B cell (primary cell): ENCODE data around the gene DLGAP4. TPM values are rescaled to one million over a fixed set of nuclear protein-coding genes. Genes with fewer than 3 reads are reported as not detected.

Experiments
- ATAC-seq: fragments of 200-7000 bp; cut with Tn5 transposase; one replicate; pipeline ENCODE4 v1.10.0; 2021; ENCODE audit warnings: low read depth, mild to moderate bottlenecking, moderate number of reproducible peaks, moderate library complexity
- CTCF ChIA-PET: fragments of 350-600 bp; sonication (Branson Sonifier 250); formaldehyde crosslinking; loops from one replicate; lab custom pipeline; 2021; ENCODE audit warnings: antibody characterized with exemption, inconsistent platforms; lab: Charles Lee
- POLR2A ChIA-PET: fragments of 350-600 bp; sonication (Branson Sonifier 250); formaldehyde crosslinking; loops from one replicate; lab custom pipeline; 2021; ENCODE audit warnings: antibody characterized with exemption; lab: Charles Lee
- DNase-seq: peaks from one replicate; pipeline ENCODE4 v3.0.0; 2013
- H2AFZ ChIP-seq: 2 replicates; pipeline ENCODE4 v1.6.1; 2012; ENCODE audit warnings: mild to moderate bottlenecking, low read depth, low read length; ENCODE audit not compliant: insufficient read depth, poor library complexity, severe bottlenecking
- H3K27ac ChIP-seq, 2 donors: 1 replicate in 1 of 2; 2 replicates in 1 of 2; pipeline ENCODE4 v1.5.1; 2012 to 2013; ENCODE audit warnings: low read length in 2 of 2, mild to moderate bottlenecking in 2 of 2, moderate library complexity in 1 of 2
- H3K27me3 ChIP-seq, 4 experiments: fragments of 200-600 bp in 1 of 4; sonication (generic) in 1 of 4; replicated peaks in 1 of 4; 1 replicate in 2 of 4; 2 replicates in 2 of 4; pipeline versions ENCODE4 v1.6.1 to v1.7.0; 2013 to 2016; ENCODE audit warnings: low read length in 3 of 4, mild to moderate bottlenecking in 2 of 4, mixed read lengths in 1 of 4, moderate library complexity in 1 of 4; ENCODE audit not compliant: insufficient read depth in 4 of 4, control insufficient read depth in 3 of 4; ENCODE audit errors: control extremely low read depth in 1 of 4
- H3K36me3 ChIP-seq, 2 experiments: replicated peaks in 1 of 2; 1 replicate in 1 of 2; 2 replicates in 1 of 2; pipeline versions ENCODE4 v1.6.1 to v1.7.1; 2013; ENCODE audit warnings: low read length in 1 of 2; ENCODE audit not compliant: insufficient read depth in 2 of 2, control insufficient read depth in 1 of 2; ENCODE audit errors: control extremely low read depth in 1 of 2, extremely low read depth in 1 of 2
- H3K4me1 ChIP-seq, 2 donors: fragments of 200-600 bp in 1 of 2; sonication (generic) in 1 of 2; 1 replicate in 1 of 2; 2 replicates in 1 of 2; pipeline versions ENCODE4 v1.5.1 to v1.6.1; 2013 to 2017; ENCODE audit warnings: low read length in 2 of 2; ENCODE audit not compliant: control insufficient read depth in 2 of 2, insufficient read depth in 2 of 2
- H3K4me2 ChIP-seq: replicated peaks from 2 replicates; pipeline ENCODE3; 2012; ENCODE audit warnings: mild to moderate bottlenecking, low read depth, low read length; ENCODE audit not compliant: poor library complexity, severe bottlenecking
- H3K4me3 ChIP-seq, 5 experiments: fragments of 200-600 bp in 1 of 5; sonication (generic) in 1 of 5; 1 replicate in 3 of 5; 2 replicates in 2 of 5; pipeline versions ENCODE4 v1.5.1 to v1.7.0; 2011 to 2016; ENCODE audit warnings: low read length in 4 of 5, mild to moderate bottlenecking in 4 of 5, low read depth in 2 of 5, control low read depth in 1 of 5, moderate library complexity in 1 of 5; ENCODE audit not compliant: insufficient read depth in 1 of 5; ENCODE audit errors: control extremely low read depth in 1 of 5, extremely low read depth in 1 of 5
- H3K79me2 ChIP-seq: fragments of 200-600 bp; sonication (generic); one replicate; pipeline ENCODE4 v1.6.0; 2016; ENCODE audit warnings: low read length; ENCODE audit not compliant: control insufficient read depth, insufficient read depth
- H3K9ac ChIP-seq: fragments of 200-600 bp; sonication (generic); 2 replicates; pipeline ENCODE4 v1.6.1; 2017; ENCODE audit warnings: mild to moderate bottlenecking, low read length, moderate library complexity
- H3K9me3 ChIP-seq, 3 donors: one replicate each; pipeline versions ENCODE4 v1.6.1 to v1.7.1; 2013; ENCODE audit warnings: low read length in 2 of 3; ENCODE audit not compliant: control insufficient read depth in 2 of 3, insufficient read depth in 1 of 3; ENCODE audit errors: control extremely low read depth in 1 of 3
- H4K20me1 ChIP-seq: 2 replicates; pipeline ENCODE4 v1.6.0; 2012; ENCODE audit warnings: mild to moderate bottlenecking, low read length; ENCODE audit not compliant: insufficient read depth, control insufficient read depth, poor library complexity, severe bottlenecking
- H3K27ac Mint-ChIP-seq: one replicate; pipeline ENCODE4 v1.8.0; 2021; ENCODE audit warnings: mixed read lengths
- H3K27me3 Mint-ChIP-seq: one replicate; pipeline ENCODE4 v1.8.0; 2021; ENCODE audit warnings: mixed read lengths
- H3K4me1 Mint-ChIP-seq: one replicate; pipeline ENCODE4 v1.8.0; 2021; ENCODE audit warnings: mixed read lengths
- H3K4me3 Mint-ChIP-seq: one replicate; pipeline ENCODE4 v1.8.0; 2021; ENCODE audit warnings: mixed read lengths
- H3K9me3 Mint-ChIP-seq: one replicate; pipeline ENCODE4 v1.8.0; 2022; ENCODE audit warnings: mixed read lengths; ENCODE audit not compliant: insufficient read depth
- EZH2 ChIP-seq: IDR thresholded peaks from 2 replicates; pipeline ENCODE4 v1.6.1; 2012; ENCODE audit warnings: borderline replicate concordance, low read depth, mild to moderate bottlenecking, moderate library complexity, low read length; ENCODE audit not compliant: insufficient read depth, poor library complexity, severe bottlenecking
- WGBS: methylation state at CpG from one replicate; pipeline ENCODE4 v1.1.5; 2013; ENCODE audit warnings: missing lambda C conversion rate; ENCODE audit not compliant: insufficient coverage; 5-methylcytosine and 5-hydroxymethylcytosine counted together
- intact Hi-C: fragments of 100-400 bp; cut with micrococcal nuclease; formaldehyde crosslinking; loops from one replicate; pipeline ENCODE4 v1.10.0; 2022
- polyA plus RNA-seq: library from polyadenylated mRNA; depleted of rRNA; stranded (reverse); fragments of >200 nt; gene quantifications from 2 replicates; pipeline ENCODE4 v1.2.3, GENCODE V29; 2012
- total RNA-seq, 2 donors: library from RNA; stranded (reverse); fragments of 120-200 nt in 1 of 2; gene quantifications; 1 replicate in 1 of 2; 2 replicates in 1 of 2; pipeline versions ENCODE4 v1.2.3 to v1.2.4, GENCODE V29; 2013 to 2022
- TF ChIP-seq, protein P1 (sequence below): fragments of 200-600 bp; IDR thresholded peaks from one replicate; pipeline ENCODE4 v1.8.0; 2022; ENCODE audit warnings: antibody characterized with exemption, mild to moderate bottlenecking

The DLGAP4 gene
- total and polyA plus RNA-seq, 2 donors (not counting 1 experiment from before 2014, with no cell fraction given) = 68.8 to 87.8 TPM

GRCh38 chr20:36479938-36480337, 173.8 kb downstream of the DLGAP4 start:
- Histone ChIP-seq H3K4me2 (no peak overlapping the region), H3K36me3 (peaks cover 0 to 23% of the 10 kb centered on the region in 2 experiments), H4K20me1 (peaks cover 80% of the 10 kb centered on the region), H3K27ac (no peak overlapping the region), H3K9ac (no peak overlapping the region), H3K9me3 (no peaks in the 10 kb centered on the region), H2AFZ (no peak overlapping the region), H3K27me3 (no peaks in the 10 kb centered on the region), H3K4me1 (peaks cover 0 to 11% of the 10 kb centered on the region in 2 donors), H3K79me2 (peaks cover 94% of the 10 kb centered on the region), H3K4me3 (no peak overlapping the region)
- no peak overlapping the region for H3K27ac Mint-ChIP-seq
- ChIA-PET POLR2A (no interaction called here), CTCF (no interaction called here)
- no peaks in the 10 kb centered on the region for H3K27me3 Mint-ChIP-seq
- no peak for ATAC-seq
- DNase-seq = no peak
- intact Hi-C loops = no loop called here
- TF ChIP-seq EZH2 = no peak
- TF ChIP-seq, protein P1, sequence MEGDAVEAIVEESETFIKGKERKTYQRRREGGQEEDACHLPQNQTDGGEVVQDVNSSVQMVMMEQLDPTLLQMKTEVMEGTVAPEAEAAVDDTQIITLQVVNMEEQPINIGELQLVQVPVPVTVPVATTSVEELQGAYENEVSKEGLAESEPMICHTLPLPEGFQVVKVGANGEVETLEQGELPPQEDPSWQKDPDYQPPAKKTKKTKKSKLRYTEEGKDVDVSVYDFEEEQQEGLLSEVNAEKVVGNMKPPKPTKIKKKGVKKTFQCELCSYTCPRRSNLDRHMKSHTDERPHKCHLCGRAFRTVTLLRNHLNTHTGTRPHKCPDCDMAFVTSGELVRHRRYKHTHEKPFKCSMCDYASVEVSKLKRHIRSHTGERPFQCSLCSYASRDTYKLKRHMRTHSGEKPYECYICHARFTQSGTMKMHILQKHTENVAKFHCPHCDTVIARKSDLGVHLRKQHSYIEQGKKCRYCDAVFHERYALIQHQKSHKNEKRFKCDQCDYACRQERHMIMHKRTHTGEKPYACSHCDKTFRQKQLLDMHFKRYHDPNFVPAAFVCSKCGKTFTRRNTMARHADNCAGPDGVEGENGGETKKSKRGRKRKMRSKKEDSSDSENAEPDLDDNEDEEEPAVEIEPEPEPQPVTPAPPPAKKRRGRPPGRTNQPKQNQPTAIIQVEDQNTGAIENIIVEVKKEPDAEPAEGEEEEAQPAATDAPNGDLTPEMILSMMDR = no peak
- H3K4me1 Mint-ChIP-seq = peaks cover 29% of the 10 kb centered on the region
- no peaks in the 10 kb centered on the region for H3K9me3 Mint-ChIP-seq
- WGBS = 100% methylated on average over 2 of the region's 2 CpGs
- H3K4me3 Mint-ChIP-seq = no peak overlapping the region

DNA sequence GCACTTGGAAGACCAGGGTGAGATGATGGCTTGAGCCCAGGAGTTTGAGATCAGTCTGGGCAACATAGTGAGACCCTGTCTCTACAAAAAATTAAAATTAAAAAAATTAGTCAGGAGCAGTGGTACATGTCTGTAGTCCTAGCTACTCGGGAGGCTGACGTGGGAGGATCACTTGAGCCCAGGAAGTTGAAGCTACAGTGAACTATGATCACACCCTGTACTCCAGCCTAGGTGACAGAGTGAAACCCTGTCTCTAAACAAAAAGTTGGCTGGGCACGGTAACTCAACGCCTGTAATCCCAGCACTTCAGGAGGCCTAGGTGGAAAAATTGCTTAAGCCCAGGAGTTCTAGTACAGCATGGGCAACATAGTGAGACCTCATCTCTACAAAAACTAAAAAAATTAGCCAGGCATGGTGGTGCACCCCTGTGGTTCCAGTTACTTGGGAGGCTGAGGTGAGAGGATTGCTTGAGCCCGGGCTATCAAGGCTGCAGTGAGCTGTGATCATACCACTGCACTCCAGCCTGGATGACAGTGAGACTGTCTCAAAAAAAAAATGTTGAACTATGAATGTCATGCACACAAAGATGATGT, 174.4 kb downstream of the DLGAP4 start:
- H3K4me3 Mint-ChIP-seq = no peak overlapping the region
- H3K36me3 ChIP-seq = peaks cover 0 to 23% of the 10 kb centered on the region in 2 experiments
- H3K9ac ChIP-seq = no peak overlapping the region
- H3K4me1 Mint-ChIP-seq = peaks cover 30% of the 10 kb centered on the region
- H3K27me3 ChIP-seq = no peaks in the 10 kb centered on the region
- CTCF ChIA-PET = interaction anchor here (0.8 kb wide), 1 partner anchor 113 kb away, joined by 3 read pairs; no protein-coding TSS in a partner anchor
- H3K27me3 Mint-ChIP-seq = no peaks in the 10 kb centered on the region
- H3K27ac Mint-ChIP-seq = no peak overlapping the region
- H3K79me2 ChIP-seq = peaks cover 95% of the 10 kb centered on the region
- H3K9me3 ChIP-seq = no peaks in the 10 kb centered on the region
- DNase-seq (no peak), ATAC-seq (no peak)
- no peaks in the 10 kb centered on the region for H3K9me3 Mint-ChIP-seq
- intact Hi-C loops = no loop called here
- TF ChIP-seq EZH2 = no peak
- TF ChIP-seq, protein P1 = no peak
- H4K20me1 ChIP-seq = peaks cover 87% of the 10 kb centered on the region
- H3K4me3 ChIP-seq = no peak overlapping the region
- POLR2A ChIA-PET = no interaction called here
- WGBS = 93% methylated on average over 3 of the region's 5 CpGs
- H3K4me2 ChIP-seq = no peak overlapping the region
- no peak overlapping the region for H2AFZ ChIP-seq
- peaks cover 0 to 11% of the 10 kb centered on the region in 2 donors for H3K4me1 ChIP-seq
- H3K27ac ChIP-seq = no peak overlapping the region
